T-helper 1 cell (primary cell): ENCODE measurements around the gene RNF217.
"Not testable (repeated sequence)": the region's sequence is repeated elsewhere in the genome, so short reads cannot be mapped to it uniquely, and the experiment has no call there.

Source experiments
- DNase-seq, 5 donors: peaks; one replicate each; pipeline ENCODE4 v3.0.0-alpha.2; 2012 to 2020

The RNF217 gene

DNA sequence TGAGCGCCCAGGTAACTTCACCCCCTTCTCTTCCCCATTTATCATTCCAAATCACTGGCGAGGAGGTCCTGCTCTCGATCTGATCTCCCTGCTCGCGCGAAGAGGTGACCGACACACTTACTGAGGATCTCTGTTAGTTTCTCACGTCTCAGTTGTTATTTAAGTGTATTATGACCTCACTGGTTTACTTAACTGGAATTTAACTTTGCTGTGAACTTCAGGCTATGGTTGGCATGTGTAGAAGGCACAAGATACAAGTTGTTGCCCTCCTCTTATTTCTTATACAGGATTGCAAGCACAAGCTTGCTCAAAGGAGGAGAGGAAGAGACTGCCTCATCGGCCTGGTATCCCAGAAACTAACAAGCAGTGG, 1.2 kb downstream of the RNF217 start:
- DNase-seq: no peak

DNA sequence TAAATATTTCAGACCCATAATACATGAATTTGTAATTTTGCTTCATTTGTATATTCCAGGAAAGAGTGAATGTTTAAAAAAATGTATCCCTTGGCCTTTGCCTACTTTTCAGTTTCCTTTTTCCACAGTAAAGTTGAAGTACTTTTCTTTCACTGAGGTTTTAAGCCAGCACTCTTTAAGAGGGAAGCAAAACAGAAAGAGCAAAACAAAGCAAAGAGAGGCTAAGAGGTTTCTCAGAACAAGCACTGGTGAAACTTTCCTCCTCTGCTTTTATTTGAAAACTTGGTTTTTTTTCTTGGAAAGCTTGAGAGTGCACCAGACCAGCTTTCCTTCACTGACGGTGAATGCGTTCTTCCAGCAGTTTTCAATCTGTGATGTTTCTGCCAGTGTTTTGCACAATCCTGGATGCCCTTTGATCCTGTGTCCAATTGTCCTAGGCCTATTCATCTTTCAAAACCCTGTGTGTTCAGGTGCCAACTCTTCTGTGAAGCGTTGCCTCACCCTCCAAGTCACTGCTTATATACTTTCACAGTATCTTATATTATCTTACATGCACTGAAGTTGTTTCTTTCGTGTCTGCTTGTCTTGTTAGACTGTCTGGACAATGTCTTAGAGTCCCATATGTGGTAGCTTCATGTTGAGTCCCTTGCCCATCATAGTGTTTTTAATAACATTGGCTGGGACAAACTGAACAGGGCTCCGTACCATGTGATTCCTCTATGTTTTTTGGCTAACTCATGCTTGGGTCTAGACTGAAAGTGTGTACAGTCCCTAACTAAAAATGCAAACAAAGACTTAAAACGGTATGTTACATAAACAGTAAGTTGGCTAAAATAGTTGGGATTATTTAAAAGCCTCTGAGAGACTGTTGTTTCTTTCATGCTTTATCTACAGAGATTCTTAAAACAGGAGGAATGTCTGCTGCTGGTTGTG, 1.9 kb downstream of the RNF217 start:
- DNase-seq: no peak

DNA sequence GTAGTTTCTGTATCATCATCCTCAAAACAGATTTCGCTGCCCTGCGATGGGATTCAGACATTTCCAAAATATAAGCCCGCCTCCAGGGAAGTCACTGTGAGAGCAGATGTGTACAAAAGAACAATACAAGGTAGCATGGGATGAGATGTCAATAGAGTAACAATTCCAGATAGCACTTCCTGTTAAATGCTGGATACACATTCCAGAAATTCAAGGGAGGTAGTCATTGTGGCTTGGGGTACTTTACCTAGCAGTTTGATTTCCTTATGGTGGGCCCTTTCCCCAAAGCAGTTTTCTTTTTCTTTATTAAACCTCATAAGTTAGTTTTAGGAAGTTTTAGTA, 2.5 kb downstream of the RNF217 start:
- DNase-seq: no peak

DNA sequence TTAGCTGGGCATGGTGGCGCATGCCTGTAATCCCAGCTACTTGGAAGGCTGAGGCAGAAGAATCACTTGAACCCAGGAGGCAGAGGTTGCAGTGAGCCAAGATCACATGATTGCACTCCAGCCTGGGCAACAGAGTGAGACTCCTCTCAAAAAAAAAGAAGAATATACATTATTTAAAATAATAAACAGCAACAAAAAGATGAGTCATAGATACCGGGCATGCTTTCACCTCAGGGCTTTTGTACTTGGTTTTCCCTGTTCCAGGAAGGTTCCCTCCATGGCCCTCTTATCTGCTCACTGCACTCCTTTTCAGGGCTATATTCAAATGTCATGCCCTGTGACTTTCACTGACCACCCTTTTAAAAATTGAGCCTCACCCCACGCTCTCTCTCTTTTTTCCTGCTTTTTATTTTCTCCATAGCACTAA, 3.2 kb downstream of the RNF217 start:
- DNase-seq: not testable (repeated sequence)

DNA sequence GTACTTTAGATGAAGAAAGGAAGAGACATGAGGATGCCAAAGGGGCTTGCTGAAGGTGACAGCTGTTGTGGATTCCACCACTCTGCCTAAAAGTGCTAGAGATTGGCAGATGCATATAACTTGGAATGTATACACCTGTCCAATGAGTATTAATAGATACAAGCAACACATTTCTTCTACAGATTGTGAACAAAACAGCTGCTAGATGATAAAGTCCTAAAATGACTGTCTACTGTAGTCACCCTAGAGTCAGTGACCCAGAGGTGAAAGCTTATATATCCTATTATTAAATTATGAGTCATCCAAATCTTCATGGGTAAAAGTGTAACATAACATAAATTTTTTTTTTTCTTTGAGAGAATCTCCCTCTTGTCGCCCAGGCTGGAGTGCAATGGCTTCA, 5.2 kb downstream of the RNF217 start:
- DNase-seq: no peak

DNA sequence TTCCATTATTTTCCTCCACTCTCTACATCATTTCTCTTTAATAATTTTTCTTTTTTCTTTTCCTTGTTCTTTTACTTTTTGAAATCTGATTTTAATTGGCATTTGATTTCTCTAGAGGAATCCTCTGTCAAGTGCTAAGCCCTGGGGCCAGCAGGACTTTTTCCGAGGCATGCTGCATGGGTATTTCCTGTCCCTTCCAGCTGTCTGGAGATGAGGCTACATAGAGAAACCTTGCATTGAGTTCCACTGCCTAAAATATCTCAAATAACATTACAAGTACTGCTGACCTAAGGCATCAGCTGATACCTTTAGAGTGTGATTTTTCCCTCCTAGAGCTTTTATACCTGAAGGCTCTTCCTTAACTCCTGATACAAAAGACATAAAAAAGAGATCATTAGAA, 6.2 kb downstream of the RNF217 start:
- DNase-seq: no peak

DNA sequence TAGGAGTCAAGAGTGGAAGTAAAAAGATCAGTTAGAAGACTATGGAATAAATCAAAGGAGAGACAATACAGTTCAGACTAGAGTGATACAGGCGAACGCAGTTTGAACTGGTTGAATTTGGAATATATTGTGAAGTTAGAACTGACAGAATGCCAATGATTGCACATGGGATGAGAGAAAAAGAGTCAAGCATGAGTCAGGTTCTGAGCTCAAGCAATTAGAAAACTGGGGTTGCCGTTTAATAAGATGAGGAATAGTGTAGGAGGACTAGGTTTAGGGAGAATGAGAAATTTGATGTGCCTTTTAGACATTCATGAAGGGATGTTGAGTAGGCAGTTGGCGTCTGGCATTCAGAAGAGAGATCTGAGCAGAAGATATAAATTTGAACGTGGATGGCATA, 8.0 kb downstream of the RNF217 start:
- DNase-seq: no peak

DNA sequence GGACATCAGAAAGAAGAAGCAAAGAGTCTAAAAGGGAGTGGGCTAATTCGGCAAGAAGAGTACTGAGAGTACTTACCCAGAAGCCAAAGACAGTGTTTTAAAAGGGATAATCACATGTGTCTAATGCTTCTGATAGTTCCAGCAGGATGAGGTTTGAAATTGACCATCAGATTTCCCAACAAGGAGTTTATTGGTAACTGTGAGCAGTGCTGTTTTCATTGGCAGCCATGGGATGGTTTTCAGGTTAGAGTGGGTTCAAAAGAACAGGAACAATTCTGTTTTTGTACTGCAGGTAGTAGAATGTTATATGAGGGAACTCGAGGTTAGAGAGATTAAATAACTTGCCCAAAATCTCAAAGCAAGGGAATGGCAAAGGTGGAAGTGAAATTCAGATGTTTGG, 8.5 kb downstream of the RNF217 start:
- no peak for DNase-seq

DNA sequence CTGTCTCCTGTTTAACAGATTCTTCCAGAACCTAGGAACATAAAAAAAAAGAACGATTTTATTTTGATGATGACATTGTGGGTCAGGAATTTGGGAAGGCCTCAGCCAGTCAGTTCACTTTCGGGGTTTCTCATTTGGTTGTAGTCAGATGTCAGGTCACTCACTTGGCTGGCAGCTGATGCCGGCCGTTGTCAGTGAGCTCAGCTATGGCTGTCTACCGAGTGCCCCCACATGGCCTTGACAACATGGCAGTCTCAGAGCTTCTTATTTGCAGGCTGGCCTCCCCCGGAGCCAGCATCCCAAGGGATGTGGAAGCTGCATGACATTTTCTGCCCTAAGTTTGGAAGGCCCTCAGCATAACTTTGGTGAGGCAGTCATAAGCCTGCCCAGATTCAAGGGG, 11.5 kb downstream of the RNF217 start:
- DNase-seq: no peak

DNA sequence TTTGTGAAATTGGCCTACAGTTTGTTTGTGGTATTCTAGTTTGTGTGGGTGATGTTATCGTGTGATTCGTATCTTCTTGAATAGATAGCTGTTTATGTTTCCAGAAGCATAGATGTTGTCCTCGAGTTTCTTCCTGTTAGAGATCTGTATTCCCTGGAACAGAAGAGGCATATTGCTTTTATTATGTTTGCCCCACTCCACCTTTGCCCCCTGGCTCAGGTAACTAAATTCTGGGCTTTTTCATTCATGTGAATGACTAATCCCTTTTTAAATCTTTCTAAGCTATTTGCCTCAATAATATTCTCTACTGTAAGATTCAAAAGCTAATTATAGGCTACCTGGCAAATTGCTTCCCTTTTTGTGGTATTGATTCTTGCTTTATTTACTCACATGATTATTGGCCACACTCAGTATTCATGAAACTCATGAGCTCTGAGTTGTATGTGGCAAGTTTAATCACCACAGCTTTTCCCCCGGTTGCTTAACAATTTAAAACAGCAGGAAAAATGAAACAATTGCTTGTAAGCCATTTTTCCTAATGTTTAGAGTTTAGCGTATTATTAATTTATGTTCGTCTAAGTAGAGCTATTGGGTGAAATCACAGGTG, 12.6 kb downstream of the RNF217 start:
- DNase-seq: no peak

DNA sequence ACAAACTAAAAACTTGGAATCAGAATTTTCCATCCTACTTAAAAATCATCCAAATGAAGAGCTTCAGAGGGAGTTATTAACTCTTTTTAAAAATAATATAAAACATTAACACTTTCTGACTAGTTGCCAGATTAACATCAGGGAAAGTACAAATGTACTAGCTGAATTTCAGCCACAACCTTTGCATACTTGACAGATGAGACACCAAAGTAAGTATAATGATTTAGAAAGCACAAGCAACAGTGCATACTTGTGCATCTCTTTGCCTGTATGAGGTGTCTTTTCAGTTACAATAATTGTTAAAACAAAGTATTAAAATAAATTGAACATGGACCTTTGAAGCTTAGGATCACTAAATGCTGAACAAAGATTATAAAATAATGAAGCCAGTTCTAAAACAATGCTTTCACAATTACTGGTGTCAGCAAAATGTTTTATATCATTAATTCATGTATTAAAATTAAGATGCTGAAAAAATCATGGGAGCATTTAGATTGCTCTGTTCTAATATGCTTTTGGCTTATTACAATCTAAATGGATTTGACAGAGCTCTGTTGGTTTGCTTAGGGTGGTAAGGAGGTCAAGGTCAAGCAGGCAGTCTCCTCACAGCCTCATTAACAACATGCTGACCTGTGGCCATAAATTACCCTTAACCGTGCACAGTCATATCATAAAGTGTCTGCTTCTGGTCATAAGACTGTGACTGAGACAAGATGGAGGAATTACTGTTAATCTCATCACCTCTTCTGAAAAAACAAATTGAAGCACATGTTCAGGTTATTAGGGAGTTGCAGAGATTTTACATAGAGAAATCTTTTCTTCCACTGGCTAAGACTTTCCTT, 15.1 kb downstream of the RNF217 start:
- DNase-seq: no peak

DNA sequence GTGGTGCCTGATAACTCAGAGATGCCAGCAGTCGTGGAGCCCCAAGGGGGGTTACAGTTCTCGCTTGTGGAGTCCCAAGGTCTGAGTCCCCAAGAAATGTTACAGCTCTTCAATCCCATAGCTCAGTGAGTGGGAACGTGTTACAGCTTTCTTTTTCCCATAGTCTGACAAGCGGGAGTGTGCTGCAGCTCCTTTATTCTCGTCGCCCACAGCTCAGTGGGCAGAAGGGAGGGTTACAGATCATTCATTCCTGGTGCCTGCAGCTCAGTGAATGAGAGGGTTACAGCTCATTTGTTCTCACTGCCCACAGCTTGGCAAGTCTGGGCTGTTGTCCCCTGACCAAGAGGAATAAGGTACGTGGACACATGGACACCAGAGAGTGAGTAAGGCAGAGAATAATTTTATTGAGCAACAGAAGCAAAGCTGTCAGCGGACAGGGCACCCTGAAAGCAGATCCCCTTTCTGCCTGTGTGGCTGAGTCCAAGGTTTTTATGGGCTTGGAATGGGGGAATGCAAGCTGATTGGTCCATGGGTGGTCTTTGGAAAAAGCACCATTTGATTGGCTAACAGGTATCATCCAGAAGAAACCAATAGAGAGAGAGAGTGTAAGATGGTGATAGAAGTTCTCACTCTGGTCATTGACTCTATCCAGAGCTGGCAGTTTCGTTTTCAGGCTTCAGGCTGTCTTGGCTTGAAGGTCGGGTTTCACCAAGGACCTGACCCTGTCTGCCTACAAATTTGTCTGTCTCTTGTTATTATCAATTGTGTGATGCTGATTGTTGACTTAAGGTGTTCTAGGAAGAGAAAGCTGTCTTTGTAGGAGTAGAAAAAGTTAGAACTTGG, 16.4 kb downstream of the RNF217 start:
- DNase-seq: no peak

DNA sequence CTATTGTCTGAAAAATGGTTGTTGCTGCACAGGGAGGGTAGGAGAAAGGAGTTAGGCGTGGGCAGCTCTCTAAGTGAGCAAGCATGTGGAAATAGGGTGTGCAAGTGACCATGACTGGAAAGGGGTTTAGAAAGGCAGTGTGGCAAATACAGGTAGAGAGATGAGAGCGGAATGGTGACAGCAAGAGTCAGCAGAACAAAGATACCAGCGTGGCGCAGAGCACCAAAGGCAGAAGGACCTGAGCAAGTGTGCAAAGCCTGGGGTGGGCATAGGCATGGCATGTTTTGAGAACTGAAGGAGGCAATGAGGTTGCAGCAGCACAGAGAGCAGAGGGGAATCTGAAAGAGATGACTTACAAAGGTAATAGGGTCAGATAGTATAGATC, 17.0 kb downstream of the RNF217 start:
- no peak for DNase-seq

DNA sequence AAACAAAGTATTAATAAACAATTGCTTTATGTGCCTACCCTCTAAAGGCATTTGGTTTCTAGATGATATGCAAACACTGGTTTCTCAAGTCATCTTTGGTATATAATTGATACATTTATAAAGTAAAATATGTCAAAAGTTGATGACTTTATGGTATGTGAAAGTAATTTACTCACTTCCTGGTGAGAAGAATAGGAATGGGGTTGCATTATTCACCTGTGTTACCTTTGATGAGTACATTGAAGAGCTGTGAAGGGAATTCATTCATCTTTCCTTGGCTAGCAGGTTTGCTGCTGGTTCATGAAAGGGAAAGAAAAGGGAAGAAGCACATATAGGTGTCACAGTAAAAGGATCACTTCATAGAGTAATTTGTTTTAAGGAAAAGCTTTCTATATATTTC, 20.4 kb downstream of the RNF217 start:
- DNase-seq: no peak

DNA sequence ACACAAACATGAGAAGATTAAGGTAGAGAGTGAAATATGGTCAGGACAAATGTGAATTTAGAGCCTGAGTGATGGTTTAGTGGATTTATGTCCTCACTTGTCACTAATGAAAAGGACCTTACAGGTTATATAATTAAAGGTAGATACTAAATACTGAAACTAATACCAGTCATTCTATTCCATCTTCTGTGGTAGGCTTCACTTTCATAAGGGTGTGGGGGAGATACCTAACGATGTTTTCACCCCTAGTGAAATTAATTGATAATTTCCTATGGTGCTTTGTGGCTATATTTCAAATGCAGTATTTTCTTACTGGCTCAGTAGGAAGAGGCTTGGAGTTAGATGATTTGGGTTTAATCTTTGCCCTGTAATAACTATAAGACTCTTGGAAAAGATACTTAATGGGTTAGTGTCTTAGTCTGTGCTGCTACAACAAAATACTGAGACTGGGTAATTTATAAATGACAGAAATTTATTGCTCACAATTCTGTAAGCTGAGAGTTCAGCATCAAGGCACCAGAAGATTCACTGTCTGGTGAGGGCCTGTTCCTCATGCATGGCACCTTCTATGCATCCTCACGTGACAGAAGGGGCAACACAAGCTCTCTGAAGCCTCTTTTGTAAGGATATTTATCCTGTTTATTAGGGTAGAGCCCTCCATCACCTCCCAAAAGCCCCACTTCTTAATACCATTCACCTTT, 21.3 kb downstream of the RNF217 start:
- no peak for DNase-seq

DNA sequence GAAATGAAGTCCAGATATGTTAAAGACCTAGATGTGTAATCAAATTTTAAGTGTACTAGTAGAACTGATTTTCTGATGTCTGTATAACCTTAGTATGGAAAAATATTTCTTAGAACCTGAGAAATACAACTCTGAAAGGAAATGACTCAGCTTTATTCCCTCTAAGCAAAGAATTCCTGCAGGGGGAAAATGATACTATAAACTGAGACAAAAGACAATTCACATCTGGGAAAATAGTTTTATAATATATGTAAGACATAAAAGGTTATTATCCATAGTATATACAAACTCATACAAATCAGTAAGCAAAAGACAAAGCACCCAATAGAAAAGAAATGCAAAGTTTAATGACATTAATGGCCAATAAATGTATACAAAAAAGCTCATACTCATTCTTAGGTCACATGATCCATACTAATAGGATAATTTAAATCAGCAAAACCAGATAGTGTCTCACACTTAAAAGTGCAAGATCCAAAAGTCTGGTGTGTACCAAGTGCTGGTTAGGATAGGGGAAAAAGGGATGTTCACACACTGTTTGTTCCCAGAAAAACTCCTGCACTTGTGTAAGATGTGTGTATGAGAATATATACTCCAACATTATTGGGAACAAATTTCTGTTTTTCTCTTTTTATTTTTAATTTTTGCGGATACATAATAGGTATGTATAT, 22.6 kb downstream of the RNF217 start:
- DNase-seq: no peak

DNA sequence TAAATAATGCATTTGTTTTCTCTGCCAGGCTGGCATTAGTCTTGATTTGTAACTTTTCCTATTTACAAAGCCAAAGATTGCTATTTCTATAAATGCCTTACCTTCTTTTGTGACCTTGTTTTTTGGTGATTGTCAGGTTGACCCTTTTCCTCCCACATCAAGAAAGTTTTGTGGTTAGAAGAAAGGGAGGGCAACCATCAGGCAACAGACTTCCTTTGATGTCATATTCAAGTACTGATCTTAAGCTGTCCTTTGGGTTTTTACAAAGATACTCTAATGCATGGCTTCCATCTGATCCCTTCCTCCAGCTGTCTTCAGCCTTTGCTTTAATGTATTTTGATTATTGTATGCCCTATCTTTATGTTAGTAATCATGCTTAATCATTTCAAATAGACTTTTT, 23.9 kb downstream of the RNF217 start:
- no peak for DNase-seq

DNA sequence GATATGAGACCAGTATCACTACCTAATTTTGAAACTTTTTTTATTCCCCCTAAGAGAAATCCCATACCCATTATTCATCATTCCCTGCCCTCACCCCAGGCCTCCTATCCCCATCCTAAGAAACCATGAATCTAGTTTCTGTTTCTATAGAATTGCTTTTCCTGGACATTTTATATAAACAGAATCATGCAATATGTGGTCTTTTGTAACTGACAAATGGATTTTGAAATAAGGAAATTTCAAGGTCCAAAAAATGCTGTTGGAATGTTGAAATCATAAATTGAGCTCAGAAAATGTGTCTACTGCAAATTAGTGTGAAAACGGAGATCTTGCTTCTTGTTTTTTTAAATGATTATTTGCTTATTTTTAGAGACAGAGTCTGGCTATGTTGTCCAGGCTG, 25.1 kb downstream of the RNF217 start:
- no peak for DNase-seq

DNA sequence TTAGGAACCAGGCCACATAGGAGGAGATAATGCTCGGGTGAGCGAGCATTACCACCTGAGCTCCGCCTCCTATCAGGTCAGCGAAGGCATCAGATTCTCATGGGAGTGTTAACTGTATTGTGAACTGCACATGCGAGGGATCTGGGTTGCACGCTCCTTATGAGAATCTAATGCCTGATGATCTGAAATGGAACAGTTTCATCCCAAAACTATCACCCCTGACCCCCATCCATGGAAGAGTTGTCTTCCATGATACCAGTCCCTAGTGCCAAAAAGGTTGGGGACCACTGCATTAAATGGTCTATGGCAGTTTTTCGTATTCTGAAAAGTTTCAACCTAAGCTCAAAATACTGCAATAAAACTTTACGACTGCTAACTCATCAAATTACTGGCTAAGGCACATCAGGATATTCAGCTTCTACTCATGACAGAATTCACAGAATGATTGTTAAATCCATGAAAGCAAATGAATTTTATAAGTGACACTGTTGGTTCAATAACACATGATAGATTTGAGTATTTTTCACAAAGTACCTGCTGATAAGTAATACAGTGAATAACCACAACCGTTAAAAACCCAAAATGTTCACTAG, 25.9 kb downstream of the RNF217 start:
- no peak for DNase-seq

DNA sequence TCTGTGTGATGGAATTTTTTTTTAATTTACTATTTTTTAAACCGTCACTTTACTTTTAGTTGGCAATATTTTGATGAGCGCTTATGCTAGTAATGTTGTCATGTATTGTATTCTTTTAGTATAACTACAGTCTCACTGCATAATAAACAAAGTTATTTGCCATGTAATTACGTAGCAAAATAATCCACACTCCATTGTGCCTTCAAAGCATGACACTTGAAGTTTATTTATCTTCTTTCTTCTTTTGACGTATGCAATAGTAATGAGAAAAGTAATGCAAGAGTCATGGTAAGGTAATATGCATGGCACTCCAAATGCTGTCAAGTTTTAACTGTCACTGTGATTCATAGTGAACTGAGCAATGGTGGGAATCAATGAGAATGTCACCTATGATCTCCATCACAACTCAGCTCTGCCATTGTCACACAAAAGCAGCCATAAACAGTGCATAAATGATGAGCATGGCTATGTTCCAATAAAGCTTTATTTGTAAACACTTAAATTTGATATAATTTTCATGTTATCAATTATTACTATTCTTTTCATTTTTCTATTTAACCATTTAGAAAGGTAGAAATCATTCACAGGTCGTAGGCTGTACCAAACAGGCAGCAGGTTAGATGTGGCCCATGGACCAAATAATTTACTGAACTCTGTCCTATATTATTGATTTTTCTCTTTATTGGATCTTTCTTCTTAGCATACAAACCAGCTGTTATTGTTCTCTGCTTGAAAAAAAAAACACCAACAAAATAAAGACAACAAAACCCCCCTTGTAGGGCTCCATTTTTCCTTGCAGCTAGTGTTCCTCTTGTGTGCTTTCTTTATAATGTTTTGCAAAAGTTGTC, 27.1 kb downstream of the RNF217 start:
- DNase-seq: no peak
